HepG2 (cell line): Measurements from ENCODE around the gene LRRFIP2. TPM values are rescaled to one million over a fixed set of nuclear protein-coding genes. Genes with fewer than 3 reads are reported as not detected.

Source experiments
- DPF2 ChIP-seq: sonication (generic); formaldehyde crosslinking; IDR thresholded peaks from 2 replicates; pipeline ENCODE4 v1.4.0; 2020; ENCODE audit warnings: mild to moderate bottlenecking, low read depth, missing genetic modification reagents, borderline replicate concordance
- EP300 ChIP-seq, 3 experiments: sonication (generic) in 1 of 3; formaldehyde crosslinking in 1 of 3; IDR thresholded peaks; 2 replicates each; pipeline versions ENCODE4 v1.5.1 to v1.6.1; 2011 to 2020; ENCODE audit warnings: low read depth in 2 of 3, low read length in 2 of 3, borderline replicate concordance in 1 of 3, improper control_type of control experiment in 1 of 3, mild to moderate bottlenecking in 1 of 3, missing genetic modification reagents in 1 of 3, moderate library complexity in 1 of 3
- GABPA ChIP-seq, 2 experiments: IDR thresholded peaks; 2 replicates each; pipeline ENCODE4 v1.6.1; 2011 to 2016; ENCODE audit warnings: low read depth in 2 of 2, low read length in 1 of 2, missing biosample characterization in 1 of 2, missing genetic modification characterization in 1 of 2
- GABPB1 ChIP-seq: IDR thresholded peaks from 2 replicates; pipeline ENCODE4 v1.6.1; 2016; ENCODE audit warnings: mild to moderate bottlenecking, missing genetic modification reagents, moderate library complexity, missing compliant biosample characterization
- HNF4A ChIP-seq: sonication (generic); formaldehyde crosslinking; IDR thresholded peaks from 2 replicates; pipeline ENCODE4 v1.4.0; 2020; ENCODE audit warnings: missing genetic modification reagents
- KLF16 ChIP-seq, 2 experiments: sonication (generic) in 1 of 2; formaldehyde crosslinking in 1 of 2; IDR thresholded peaks; 2 replicates each; pipeline versions ENCODE4 v1.6.1 to v1.8.0; 2016 to 2023; ENCODE audit warnings: missing genetic modification reagents in 2 of 2, missing compliant biosample characterization in 1 of 2
- POGZ ChIP-seq: sonication (generic); formaldehyde crosslinking; IDR thresholded peaks from 2 replicates; pipeline ENCODE4 v1.4.0; 2020; ENCODE audit warnings: mild to moderate bottlenecking, missing genetic modification reagents
- RCOR2 ChIP-seq: IDR thresholded peaks from 2 replicates; pipeline ENCODE4 v1.6.1; 2016; ENCODE audit warnings: missing biosample characterization, missing genetic modification reagents
- USF2 ChIP-seq, 2 experiments: sonication (generic) in 1 of 2; formaldehyde crosslinking in 1 of 2; IDR thresholded peaks; 2 replicates each; pipeline versions ENCODE4 v1.5.1 to v1.6.1; 2011 to 2020; ENCODE audit warnings: borderline replicate concordance in 1 of 2, low read depth in 1 of 2, low read length in 1 of 2, mild to moderate bottlenecking in 1 of 2, missing genetic modification reagents in 1 of 2, moderate library complexity in 1 of 2
- ZKSCAN5 ChIP-seq: sonication (generic); formaldehyde crosslinking; IDR thresholded peaks from 2 replicates; pipeline ENCODE4 v1.5.1; 2020; ENCODE audit warnings: mild to moderate bottlenecking, missing genetic modification reagents
- ZMYM3 ChIP-seq: sonication (generic); formaldehyde crosslinking; IDR thresholded peaks from 2 replicates; pipeline ENCODE4 v1.5.1; 2020; ENCODE audit warnings: mild to moderate bottlenecking, missing genetic modification reagents
- ZNF367 ChIP-seq: sonication (generic); formaldehyde crosslinking; IDR thresholded peaks from 2 replicates; pipeline ENCODE4 v1.4.0; 2020; ENCODE audit warnings: missing genetic modification reagents, borderline replicate concordance
- ZNF629 ChIP-seq: sonication (generic); formaldehyde crosslinking; conservative IDR thresholded peaks from 2 replicates; pipeline ENCODE4 v1.5.0; 2020; ENCODE audit warnings: missing genetic modification reagents
- ZNF782 ChIP-seq: sonication (generic); formaldehyde crosslinking; IDR thresholded peaks from 2 replicates; pipeline ENCODE4 v1.4.0; 2020; ENCODE audit warnings: missing genetic modification reagents, mild to moderate bottlenecking, borderline replicate concordance
- ZSCAN9 ChIP-seq: IDR thresholded peaks from 2 replicates; pipeline ENCODE4 v1.6.1; 2016; ENCODE audit warnings: borderline replicate concordance
- ZUFSP ChIP-seq: sonication (generic); formaldehyde crosslinking; IDR thresholded peaks from 2 replicates; pipeline ENCODE4 v1.9.0; 2021; ENCODE audit warnings: missing genetic modification reagents, mild to moderate bottlenecking, borderline replicate concordance
- polyA plus RNA-seq, 8 experiments: library from polyadenylated mRNA; depleted of rRNA in 3 of 8; stranded (reverse) in 7 of 8; unstranded in 1 of 8; fragments of >200 nt; fragmentation: Illumina TruSeq in 4 of 8; extraction: Trizol in 4 of 8; gene quantifications; 2 replicates each; pipeline versions ENCODE4 v1.2.1 to v1.2.3, GENCODE V29; 2011 to 2016; ENCODE audit warnings: low read depth in 4 of 8, missing spikeins in 1 of 8, mixed read lengths in 1 of 8; ENCODE audit not compliant: insufficient read depth in 1 of 8
- total RNA-seq, 5 experiments: library from RNA; depleted of rRNA; stranded (reverse); fragments of >200 nt; fragmentation: Illumina TruSeq; extraction: Trizol; gene quantifications; 2 replicates each; pipeline ENCODE4 v1.2.3, GENCODE V29; 2016; ENCODE audit warnings: low read depth in 1 of 5
- TF ChIP-seq, protein P1 (sequence below): sonication (generic); formaldehyde crosslinking; IDR thresholded peaks from 2 replicates; pipeline ENCODE4 v1.4.0; 2020; ENCODE audit warnings: missing genetic modification reagents, borderline replicate concordance
- TF ChIP-seq, protein P2 (sequence below): sonication (generic); formaldehyde crosslinking; IDR thresholded peaks from 2 replicates; pipeline ENCODE4 v1.4.0; 2020; ENCODE audit warnings: low read depth, mild to moderate bottlenecking, missing genetic modification reagents

LRRFIP2 gene
- total and polyA plus RNA-seq, 2 of the 13 experiments (the other 11 are each of a cell fraction or from before 2014, with no cell fraction given): 13.5 to 32.2 TPM

- no peak for TF ChIP-seq USF2 (IDR thresholded peaks at IDR 0.05; ENCODE audit: low read depth, low read length)
- TF ChIP-seq USF2 (CRISPR knock-in tag; IDR thresholded peaks at IDR 0.05; ENCODE audit: borderline replicate concordance): no peak; the same call in 1 of the 2 replicates
- TF ChIP-seq GABPB1 (CRISPR knock-in tag): peak; percentile 78
- TF ChIP-seq ZMYM3 (CRISPR knock-in tag): peak; percentile 90; the same call in 1 of the 2 replicates
- TF ChIP-seq ZNF629 (CRISPR knock-in tag): no peak; the same call in 1 of the 2 replicates
- TF ChIP-seq ZNF367 (CRISPR knock-in tag): no peak
- peak; percentile 98 for TF ChIP-seq HNF4A
- peak; percentile 93 for TF ChIP-seq POGZ (CRISPR knock-in tag)
- 0 out of 2 replicates have a peak, but pooled peaks have one; percentile 3 for TF ChIP-seq ZKSCAN5 (CRISPR knock-in tag)
- no peak; the same call in 1 of the 2 replicates for TF ChIP-seq ZSCAN9 (CRISPR knock-in tag)
- peak; percentile 84; the same call in 1 of the 2 replicates for TF ChIP-seq DPF2 (CRISPR knock-in tag)
- TF ChIP-seq, protein P1, sequence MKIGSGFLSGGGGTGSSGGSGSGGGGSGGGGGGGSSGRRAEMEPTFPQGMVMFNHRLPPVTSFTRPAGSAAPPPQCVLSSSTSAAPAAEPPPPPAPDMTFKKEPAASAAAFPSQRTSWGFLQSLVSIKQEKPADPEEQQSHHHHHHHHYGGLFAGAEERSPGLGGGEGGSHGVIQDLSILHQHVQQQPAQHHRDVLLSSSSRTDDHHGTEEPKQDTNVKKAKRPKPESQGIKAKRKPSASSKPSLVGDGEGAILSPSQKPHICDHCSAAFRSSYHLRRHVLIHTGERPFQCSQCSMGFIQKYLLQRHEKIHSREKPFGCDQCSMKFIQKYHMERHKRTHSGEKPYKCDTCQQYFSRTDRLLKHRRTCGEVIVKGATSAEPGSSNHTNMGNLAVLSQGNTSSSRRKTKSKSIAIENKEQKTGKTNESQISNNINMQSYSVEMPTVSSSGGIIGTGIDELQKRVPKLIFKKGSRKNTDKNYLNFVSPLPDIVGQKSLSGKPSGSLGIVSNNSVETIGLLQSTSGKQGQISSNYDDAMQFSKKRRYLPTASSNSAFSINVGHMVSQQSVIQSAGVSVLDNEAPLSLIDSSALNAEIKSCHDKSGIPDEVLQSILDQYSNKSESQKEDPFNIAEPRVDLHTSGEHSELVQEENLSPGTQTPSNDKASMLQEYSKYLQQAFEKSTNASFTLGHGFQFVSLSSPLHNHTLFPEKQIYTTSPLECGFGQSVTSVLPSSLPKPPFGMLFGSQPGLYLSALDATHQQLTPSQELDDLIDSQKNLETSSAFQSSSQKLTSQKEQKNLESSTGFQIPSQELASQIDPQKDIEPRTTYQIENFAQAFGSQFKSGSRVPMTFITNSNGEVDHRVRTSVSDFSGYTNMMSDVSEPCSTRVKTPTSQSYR: peak; percentile 55; the same call in 1 of the 2 replicates
- TF ChIP-seq EP300 (IDR thresholded peaks at IDR 0.05; ENCODE audit: low read depth in 2 of 2, low read length in 2 of 2): 0 out of 4 replicates have a peak, but pooled peaks of 1 of the 2 experiments have one; percentile 47
- TF ChIP-seq EP300 (CRISPR knock-in tag; IDR thresholded peaks at IDR 0.05; ENCODE audit: borderline replicate concordance): 0 out of 2 replicates have a peak, but pooled peaks have one; percentile 39
- 0 out of 2 replicates have a peak, but pooled peaks have one; percentile 28 for TF ChIP-seq RCOR2 (CRISPR knock-in tag)
- peak; percentile 86; the same call in 1 of the 2 replicates for TF ChIP-seq ZNF782 (CRISPR knock-in tag)
- TF ChIP-seq GABPA (IDR thresholded peaks at IDR 0.05; ENCODE audit: low read depth, low read length): no peak
- peak; percentile 65 for TF ChIP-seq GABPA (CRISPR knock-in tag; IDR thresholded peaks at IDR 0.05; ENCODE audit: low read depth)
- no peak for TF ChIP-seq ZUFSP (CRISPR knock-in tag)
- TF ChIP-seq, protein P2, sequence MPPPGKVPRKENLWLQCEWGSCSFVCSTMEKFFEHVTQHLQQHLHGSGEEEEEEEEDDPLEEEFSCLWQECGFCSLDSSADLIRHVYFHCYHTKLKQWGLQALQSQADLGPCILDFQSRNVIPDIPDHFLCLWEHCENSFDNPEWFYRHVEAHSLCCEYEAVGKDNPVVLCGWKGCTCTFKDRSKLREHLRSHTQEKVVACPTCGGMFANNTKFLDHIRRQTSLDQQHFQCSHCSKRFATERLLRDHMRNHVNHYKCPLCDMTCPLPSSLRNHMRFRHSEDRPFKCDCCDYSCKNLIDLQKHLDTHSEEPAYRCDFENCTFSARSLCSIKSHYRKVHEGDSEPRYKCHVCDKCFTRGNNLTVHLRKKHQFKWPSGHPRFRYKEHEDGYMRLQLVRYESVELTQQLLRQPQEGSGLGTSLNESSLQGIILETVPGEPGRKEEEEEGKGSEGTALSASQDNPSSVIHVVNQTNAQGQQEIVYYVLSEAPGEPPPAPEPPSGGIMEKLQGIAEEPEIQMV (CRISPR knock-in tag): peak; percentile 99
- TF ChIP-seq KLF16 (CRISPR knock-in tag; IDR thresholded peaks at IDR 0.05): peak; percentile 24 to 41; a peak in 1 of 4 replicates
Measured at GRCh38 chr3:37217098-37217849, 42.9 kb upstream of the LRRFIP2 start (continued).
